SU-DHL-6 (cell line): ENCODE measurements around the gene RGS19.

ENCODE experiments used
- H2AFZ ChIP-seq: fragments of 200-600 bp; sonication (generic); 2 replicates; pipeline ENCODE4 v1.6.1; 2014; ENCODE audit warnings: low read depth, mild to moderate bottlenecking, moderate library complexity, mixed read lengths, antibody characterized with exemption, low read length; ENCODE audit not compliant: severe bottlenecking
- H3F3A ChIP-seq: fragments of 200-600 bp; shearing (Covaris generic); 2 replicates; pipeline ENCODE4 v1.6.0; 2016; ENCODE audit warnings: antibody characterized with exemption, mild to moderate bottlenecking; ENCODE audit not compliant: insufficient read depth
- H3K27ac ChIP-seq: fragments of 200-600 bp; sonication (generic); 2 replicates; pipeline ENCODE4 v1.5.1; 2016; ENCODE audit warnings: low read depth, mild to moderate bottlenecking, low read length, moderate library complexity, mixed read lengths
- H3K27me3 ChIP-seq: fragments of 200-600 bp; sonication (generic), shearing (Covaris generic); 2 replicates; pipeline ENCODE4 v1.6.0; 2014; ENCODE audit warnings: mild to moderate bottlenecking, low read length
- H3K36me3 ChIP-seq: fragments of 200-600 bp; sonication (generic); 2 replicates; pipeline ENCODE4 v1.6.1; 2014; ENCODE audit warnings: mild to moderate bottlenecking, low read length, mixed read lengths
- H3K4me2 ChIP-seq: fragments of 300-600, 200-600 bp; shearing (Covaris generic), sonication (generic); 2 replicates; pipeline ENCODE4 v1.6.0; 2014; ENCODE audit warnings: low read length, low read depth, mild to moderate bottlenecking; ENCODE audit not compliant: poor library complexity, severe bottlenecking
- H3K4me3 ChIP-seq: fragments of 200-600 bp; sonication (generic); 2 replicates; pipeline ENCODE4 v1.5.1; 2014; ENCODE audit warnings: antibody characterized with exemption, low read length, mild to moderate bottlenecking, mixed read lengths; ENCODE audit not compliant: insufficient read depth, poor library complexity, severe bottlenecking
- H3K79me2 ChIP-seq: fragments of 200-600 bp; sonication (generic); 2 replicates; pipeline ENCODE4 v1.6.1; 2014; ENCODE audit warnings: mild to moderate bottlenecking, low read length, moderate library complexity; ENCODE audit not compliant: insufficient read depth
- H3K9ac ChIP-seq: fragments of 200-600 bp; sonication (generic); 2 replicates; pipeline ENCODE4 v1.7.0; 2014; ENCODE audit warnings: mild to moderate bottlenecking, low read length
- H3K9me2 ChIP-seq: fragments of 200-600 bp; sonication (generic); replicated peaks from 2 replicates; pipeline ENCODE4 v1.6.1; 2014; ENCODE audit warnings: low read length; ENCODE audit not compliant: insufficient read depth
- H3K9me3 ChIP-seq: fragments of 200-600 bp; sonication (generic); 2 replicates; pipeline ENCODE4 v1.6.1; 2014; ENCODE audit warnings: low read length, mixed read lengths; ENCODE audit not compliant: insufficient read depth
- H4K20me1 ChIP-seq: fragments of 200-600 bp; sonication (generic); 2 replicates; pipeline ENCODE4 v1.6.1; 2014; ENCODE audit warnings: low read depth, mild to moderate bottlenecking, antibody characterized with exemption, low read length, moderate library complexity, mixed read lengths
- CTCF ChIP-seq: fragments of 200-600 bp; sonication (generic); IDR thresholded peaks from one replicate; pipeline ENCODE4 v1.5.1; 2017; ENCODE audit warnings: antibody characterized with exemption, mild to moderate bottlenecking, low read length, moderate library complexity; ENCODE audit not compliant: insufficient read depth, poor library complexity, severe bottlenecking
- EZH2phosphoT487 ChIP-seq: fragments of 200-600 bp; sonication (generic), shearing (Covaris generic); conservative IDR thresholded peaks from 2 replicates; pipeline ENCODE4 v1.6.1; 2018; ENCODE audit warnings: mild to moderate bottlenecking, antibody characterized with exemption, low read length, moderate library complexity, mixed read lengths

Gene RGS19

DNA sequence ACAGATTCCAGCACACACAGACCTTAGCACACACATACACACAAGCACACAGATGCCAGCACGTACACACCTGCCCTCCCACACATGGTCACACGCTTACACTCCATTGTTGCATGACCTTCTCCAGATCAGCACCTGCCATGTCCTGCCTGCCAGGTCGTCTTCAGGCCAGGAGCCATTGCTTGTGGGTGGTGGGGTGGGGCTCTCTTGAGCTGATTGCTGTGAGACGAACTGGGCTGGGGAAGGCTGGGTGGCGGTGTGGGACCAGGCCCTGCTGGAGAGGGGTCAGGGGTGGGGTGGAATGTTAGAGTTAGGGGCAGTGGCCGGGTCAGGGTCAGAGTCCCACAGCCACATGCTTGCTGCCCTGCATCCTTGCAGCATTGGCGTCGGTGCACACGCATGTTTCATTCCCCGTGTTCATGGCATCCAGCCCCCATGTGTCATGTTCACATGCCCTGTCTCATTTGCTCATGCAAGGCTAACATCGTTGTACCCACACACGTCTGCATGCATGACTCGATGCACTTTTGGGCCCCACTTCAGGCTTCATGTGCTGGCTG is 34.6 kb upstream of the RGS19 start:
- no peak overlapping the region for H3K9ac ChIP-seq
- no peaks in the 10 kb centered on the region for H3K36me3 ChIP-seq
- H3K9me3 ChIP-seq, result no peaks in the 10 kb centered on the region
- H3K4me2 ChIP-seq, result no peak overlapping the region
- no peak overlapping the region for H2AFZ ChIP-seq
- no peaks in the 10 kb centered on the region for H3K79me2 ChIP-seq
- no peak overlapping the region for H3K4me3 ChIP-seq
- H3K27me3 ChIP-seq, result no peaks in the 10 kb centered on the region
- H3F3A ChIP-seq, result no peaks in the 10 kb centered on the region
- H3K27ac ChIP-seq, result no peak overlapping the region
- H4K20me1 ChIP-seq, result no peaks in the 10 kb centered on the region
- no peaks in the 10 kb centered on the region for H3K9me2 ChIP-seq
- no peak for TF ChIP-seq EZH2phosphoT487
- no peak for TF ChIP-seq CTCF

DNA sequence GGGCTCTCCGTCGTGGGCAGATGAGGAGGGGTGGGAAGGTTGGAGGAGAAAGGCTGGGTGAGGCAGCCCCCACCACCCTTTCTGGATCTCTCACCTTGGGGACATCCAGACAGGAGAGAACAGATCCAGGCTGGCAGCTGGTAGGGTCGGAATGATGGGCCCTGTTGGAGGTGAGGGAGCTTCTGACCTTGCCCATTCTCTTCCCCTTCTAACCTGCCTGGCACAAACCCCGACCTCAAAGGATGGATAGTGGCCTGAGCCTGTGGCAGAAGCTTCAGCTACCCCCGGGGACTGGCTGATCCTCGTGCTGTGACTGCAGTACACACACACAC is 34.1 kb upstream of the RGS19 start:
- Histone ChIP-seq H3K4me3 (no peak overlapping the region), H3K9me3 (no peaks in the 10 kb centered on the region), H3K4me2 (no peak overlapping the region), H4K20me1 (no peaks in the 10 kb centered on the region), H3K79me2 (no peaks in the 10 kb centered on the region), H3K36me3 (no peaks in the 10 kb centered on the region), H3F3A (no peaks in the 10 kb centered on the region), H3K27me3 (no peaks in the 10 kb centered on the region), H3K27ac (no peak overlapping the region), H2AFZ (no peak overlapping the region), H3K9me2 (no peaks in the 10 kb centered on the region), H3K9ac (no peak overlapping the region)
- TF ChIP-seq EZH2phosphoT487, result no peak
- TF ChIP-seq CTCF, result no peak

DNA sequence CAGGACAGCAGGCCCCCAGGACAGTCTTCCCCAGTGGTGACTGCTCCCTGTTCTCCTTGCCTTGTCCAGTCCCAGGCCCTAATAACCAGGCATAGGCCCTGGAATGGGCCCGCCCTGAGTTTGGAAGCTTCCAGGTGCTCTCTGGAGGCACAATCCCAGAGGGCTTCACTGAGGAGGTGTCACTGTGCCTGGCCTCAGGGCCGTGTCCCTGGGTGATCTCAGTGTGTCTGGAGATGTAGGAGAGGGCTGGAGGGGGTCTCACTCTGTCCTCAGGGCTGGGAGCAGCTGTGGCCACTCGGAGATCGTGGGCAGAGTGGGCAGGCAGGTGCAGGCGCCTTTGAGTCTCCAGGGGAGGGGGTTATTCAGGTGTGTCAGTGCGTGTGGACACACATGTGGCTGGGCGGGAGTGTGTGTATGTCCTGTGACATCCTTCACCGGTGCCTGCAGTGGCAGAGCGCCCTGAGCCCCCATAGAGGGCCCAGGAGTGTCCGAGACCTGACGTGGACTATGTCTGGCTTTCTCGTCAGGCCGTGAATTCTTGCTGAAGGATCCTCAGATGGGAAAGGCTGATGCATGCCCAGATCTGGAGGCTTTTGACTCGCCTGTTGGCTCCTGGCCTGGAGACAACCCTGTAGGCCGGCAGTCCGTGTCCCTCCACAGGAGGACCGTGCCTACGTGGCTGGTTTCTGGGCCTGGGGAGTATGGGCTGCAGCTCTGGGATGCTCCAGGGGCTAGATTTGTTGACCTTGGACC is 33.5 kb upstream of the RGS19 start:
- Histone ChIP-seq H4K20me1 (no peaks in the 10 kb centered on the region), H2AFZ (no peak overlapping the region), H3F3A (no peaks in the 10 kb centered on the region), H3K79me2 (no peaks in the 10 kb centered on the region), H3K9me2 (no peaks in the 10 kb centered on the region), H3K27ac (no peak overlapping the region), H3K4me2 (no peak overlapping the region), H3K9me3 (no peaks in the 10 kb centered on the region), H3K9ac (no peak overlapping the region), H3K4me3 (no peak overlapping the region), H3K27me3 (no peaks in the 10 kb centered on the region), H3K36me3 (no peaks in the 10 kb centered on the region)
- TF ChIP-seq CTCF (no peak), EZH2phosphoT487 (no peak)
